ENCODE data around the gene CD52.

GRCh38 chr1:26297791-26298124, 20.0 kb upstream of the CD52 start:
- no peak for TF ChIP-seq CTCF (IDR thresholded peaks at IDR 0.05)
- TF ChIP-seq SIN3A (IDR thresholded peaks at IDR 0.05; ENCODE audit: borderline replicate concordance, insufficient read depth, low read depth, low read length) = no peak
- TF ChIP-seq POLR2AphosphoS5 (IDR thresholded peaks at IDR 0.05; ENCODE audit: low read depth, low read length) = no peak

All from Panc1 (cell line).